Endothelial cell of umbilical vein (primary cell): ENCODE results near the gene POLN. TPM values are rescaled to one million over a fixed set of nuclear protein-coding genes. Genes with fewer than 3 reads are reported as not detected.

Experiments used
- BruUV-seq: library from RNA; stranded (reverse); fragments of 400-500 nt; replicated peaks from 2 replicates; lab custom pipeline; 2021; lab: Mats Ljungman, UMichigan
- CTCF ChIA-PET: fragments of 300-600, 350-600 bp; sonication (Branson Sonifier 250); formaldehyde crosslinking; loops from one replicate; lab custom pipeline; 2021; ENCODE audit warnings: antibody characterized with exemption, inconsistent platforms; lab: Charles Lee
- POLR2A ChIA-PET: fragments of 300-600, 350-600 bp; sonication (Branson Sonifier 250); formaldehyde crosslinking; loops from one replicate; lab custom pipeline; 2021; ENCODE audit warnings: antibody characterized with exemption, inconsistent platforms; lab: Charles Lee
- DNase-seq: peaks from one replicate; pipeline ENCODE4 v3.0.0-alpha.2; 2011; ENCODE audit warnings: low read depth, low spot score
- FAIRE-seq: peaks from 2 replicates; lab custom pipeline; 2011; peaks lifted over from hg19 to GRCh38; lab: Jason Lieb, UNC
- H2AFZ ChIP-seq: 2 replicates; pipeline ENCODE4 v1.6.0; 2012; ENCODE audit warnings: low read depth, low read length, control low read depth, inconsistent platforms
- H3K27ac ChIP-seq: 2 replicates; pipeline ENCODE4 v1.5.1; 2011; ENCODE audit warnings: low read depth, mild to moderate bottlenecking, control low read depth, low read length, moderate library complexity; ENCODE audit not compliant: insufficient read depth
- H3K27me3 ChIP-seq, 2 experiments: 2 replicates each; pipeline versions ENCODE4 v1.6.0 to v1.6.1; 2011; ENCODE audit warnings: low read length in 2 of 2, mixed read lengths in 1 of 2; ENCODE audit not compliant: control insufficient read depth in 2 of 2, insufficient read depth in 2 of 2
- H3K36me3 ChIP-seq, 2 experiments: 2 replicates in 1 of 2; 3 replicates in 1 of 2; pipeline ENCODE4 v1.5.1; 2011; ENCODE audit warnings: low read length in 2 of 2, mild to moderate bottlenecking in 1 of 2, moderate library complexity in 1 of 2; ENCODE audit not compliant: control insufficient read depth in 2 of 2, insufficient read depth in 2 of 2; ENCODE audit errors: extremely low read depth in 1 of 2
- H3K4me1 ChIP-seq: 3 replicates; pipeline ENCODE4 v1.5.1; 2011; ENCODE audit warnings: mild to moderate bottlenecking, low read length; ENCODE audit not compliant: control insufficient read depth, insufficient read depth; ENCODE audit errors: extremely low read depth
- H3K4me2 ChIP-seq: 2 replicates; pipeline ENCODE4 v1.6.1; 2011; ENCODE audit warnings: low read length, control low read depth, mixed read lengths; ENCODE audit not compliant: insufficient read depth
- H3K4me3 ChIP-seq, 3 experiments: fragments of 200-600 bp in 1 of 3; sonication (generic), shearing (Covaris generic) in 1 of 3; replicated peaks in 1 of 3; 2 replicates each; pipeline ENCODE4 v1.5.1; 2011 to 2016; ENCODE audit warnings: control low read depth in 3 of 3, low read length in 3 of 3, mild to moderate bottlenecking in 2 of 3, inconsistent platforms in 1 of 3, low read depth in 1 of 3, moderate library complexity in 1 of 3; ENCODE audit not compliant: insufficient read depth in 1 of 3
- H3K79me2 ChIP-seq: 2 replicates; pipeline ENCODE4 v1.6.0; 2012; ENCODE audit warnings: low read length, inconsistent platforms; ENCODE audit not compliant: control insufficient read depth, insufficient read depth
- H3K9ac ChIP-seq: replicated peaks from 2 replicates; pipeline ENCODE3; 2011; ENCODE audit warnings: low read length, control low read depth; ENCODE audit not compliant: insufficient read depth; ENCODE audit errors: extremely low read depth
- H3K9me1 ChIP-seq: replicated peaks from 3 replicates; pipeline ENCODE4 v1.6.0; 2011; ENCODE audit warnings: mild to moderate bottlenecking, low read length; ENCODE audit not compliant: control insufficient read depth, insufficient read depth; ENCODE audit errors: extremely low read depth
- H3K9me3 ChIP-seq: replicated peaks from 2 replicates; pipeline ENCODE4 v1.5.1; 2012; ENCODE audit warnings: low read length, inconsistent platforms; ENCODE audit not compliant: control insufficient read depth, insufficient read depth
- H4K20me1 ChIP-seq: replicated peaks from 2 replicates; pipeline ENCODE3; 2011; ENCODE audit warnings: mild to moderate bottlenecking, low read length; ENCODE audit not compliant: control insufficient read depth, insufficient read depth; ENCODE audit errors: extremely low read depth
- CTCF ChIP-seq, 2 donors: IDR thresholded peaks; 1 replicate in 1 of 2; 2 replicates in 1 of 2; pipeline ENCODE4 v1.5.1; 2011; ENCODE audit warnings: low read length in 2 of 2, mild to moderate bottlenecking in 2 of 2, moderate library complexity in 2 of 2, control low read depth in 1 of 2, inconsistent platforms in 1 of 2, low read depth in 1 of 2; ENCODE audit not compliant: insufficient read depth in 1 of 2; ENCODE audit errors: extremely low read depth in 1 of 2
- EZH2 ChIP-seq: IDR thresholded peaks from 2 replicates; pipeline ENCODE4 v1.6.1; 2012; ENCODE audit warnings: borderline replicate concordance, low read depth, mild to moderate bottlenecking, moderate library complexity, low read length, inconsistent platforms; ENCODE audit not compliant: severe bottlenecking
- FOS ChIP-seq: IDR thresholded peaks from 2 replicates; pipeline ENCODE4 v1.6.1; 2011; ENCODE audit warnings: mild to moderate bottlenecking, low read length, moderate library complexity, borderline replicate concordance; ENCODE audit not compliant: insufficient read depth
- GATA2 ChIP-seq: IDR thresholded peaks from 2 replicates; pipeline ENCODE4 v1.7.0; 2011; ENCODE audit warnings: low read depth, mild to moderate bottlenecking, moderate library complexity, mixed read lengths, low read length; ENCODE audit not compliant: insufficient read length, insufficient read depth
- JUN ChIP-seq: IDR thresholded peaks from 2 replicates; pipeline ENCODE4 v1.6.1; 2011; ENCODE audit warnings: borderline replicate concordance, low read depth; ENCODE audit not compliant: insufficient read length, insufficient read depth
- MAX ChIP-seq: IDR thresholded peaks from 2 replicates; pipeline ENCODE4 v1.6.1; 2011; ENCODE audit not compliant: insufficient read depth, insufficient read length
- MYC ChIP-seq: IDR thresholded peaks from one replicate; pipeline ENCODE4 v1.6.1; 2011; ENCODE audit warnings: mild to moderate bottlenecking, low read depth, low read length
- POLR2A ChIP-seq: IDR thresholded peaks from 2 replicates; pipeline ENCODE4 v1.6.1; 2012; ENCODE audit warnings: low read depth, mild to moderate bottlenecking, control low read depth, low read length
- POLR2AphosphoS5 ChIP-seq: IDR thresholded peaks from 2 replicates; pipeline ENCODE4 v1.6.1; 2012; ENCODE audit warnings: low read depth, mild to moderate bottlenecking, control low read depth, low read length, moderate library complexity; ENCODE audit not compliant: insufficient read depth
- dilution Hi-C: fragments of 300-500 bp; cut with MboI; formaldehyde crosslinking; loops from one replicate; pipeline ENCODE4 v1.15.0; 2019; ENCODE audit warnings: low sequenced_read_pairs; ENCODE audit not compliant: extremely low pct_ligation_motif_present
- intact Hi-C: fragments of 100-400 bp; cut with micrococcal nuclease; formaldehyde crosslinking; loops from one replicate; pipeline ENCODE4 v1.10.0; 2022
- polyA plus RNA-seq, 4 experiments: library from polyadenylated mRNA; depleted of rRNA in 3 of 4; stranded (reverse) in 3 of 4; unstranded in 1 of 4; fragments of >200 nt; gene quantifications; 2 replicates each; pipeline versions ENCODE4 v1.2.1 to v1.2.3, GENCODE V29; 2011 to 2012; ENCODE audit warnings: missing spikeins in 1 of 4
- total RNA-seq: library from RNA; stranded (reverse); gene quantifications from 2 replicates; pipeline ENCODE4 v1.2.3, GENCODE V29; 2021

POLN gene
- total and polyA plus RNA-seq, 2 donors (not counting 3 experiments of a cell fraction or from before 2014, with no cell fraction given), result 1.3 to 4.2 TPM

- intact Hi-C loops, result no loop called here
- no peaks in the 10 kb centered on the region for H3K9me3 ChIP-seq
- H3K4me2 ChIP-seq, result no peak overlapping the region
- no peaks in the 10 kb centered on the region for H3K9me1 ChIP-seq
- H3K36me3 ChIP-seq, result peaks cover 0 to 30% of the 10 kb centered on the region in 2 experiments
- TF ChIP-seq FOS (no peak), JUN (no peak), MYC (no peak), MAX (no peak), CTCF (IDR thresholded peaks at IDR 0.05; ENCODE audit: extremely low read depth in 1 of 2, insufficient read depth in 1 of 2, low read depth in 1 of 2, low read length in 2 of 2) (no peak), POLR2AphosphoS5 (no peak), EZH2 (no peak), POLR2A (no peak), GATA2 (no peak)
- H3K9ac ChIP-seq, result no peak overlapping the region
- H3K4me3 ChIP-seq, result no peak overlapping the region
- H2AFZ ChIP-seq, result no peak overlapping the region
- no TSS peak for BruUV-seq
- no peaks in the 10 kb centered on the region for H3K27me3 ChIP-seq
- no peak overlapping the region for H3K27ac ChIP-seq
- DNase-seq, result no peak
- H3K79me2 ChIP-seq, result peaks cover 15% of the 10 kb centered on the region
- no peaks in the 10 kb centered on the region for H4K20me1 ChIP-seq
- dilution Hi-C loops, result no loop called here
- ChIA-PET POLR2A (interaction anchor here (1.4 kb wide), 1 partner anchor 17 kb away, joined by 3 read pairs; the partner anchor contains the start of genes HAUS3 and POLN), CTCF (interaction anchor here (1.0 to 1.1 kb wide), 2 partner anchors 38 to 183 kb away, joined by 3 read pairs; no protein-coding TSS in a partner anchor)
- H3K4me1 ChIP-seq, result peaks cover 26% of the 10 kb centered on the region
- FAIRE-seq, result no peak
Observed at GRCh38 chr4:2258091-2259035, 16.4 kb upstream of the POLN start.
